Pancreas (tissue), 10 donors: ENCODE results near the gene EI24. TPM values are rescaled to one million over a fixed set of nuclear protein-coding genes. Genes with fewer than 3 reads are reported as not detected.

ENCODE experiments used
- ATAC-seq, 4 donors: fragments of 200-7000 bp; cut with Tn5 transposase; one replicate each; pipeline versions ENCODE4 v1.8.0 to v1.9.1; 2020; ENCODE audit warnings: mild to moderate bottlenecking in 4 of 4, moderate library complexity in 4 of 4
- DNase-seq, 6 donors: peaks; one replicate each; pipeline ENCODE4 v3.0.0-alpha.2; 2020
- FAIRE-seq: peaks from 2 replicates; lab custom pipeline; 2012; peaks lifted over from hg19 to GRCh38; lab: Jason Lieb, UNC
- H3K27ac ChIP-seq, 4 donors: fragments of 200-600 bp; sonication (generic); 1 replicate in 3 of 4; 2 replicates in 1 of 4; pipeline versions ENCODE4 v1.5.0 to v1.8.0; 2020
- H3K27me3 ChIP-seq, 4 donors: fragments of 200-600 bp; one replicate each; pipeline ENCODE4 v1.8.0; 2021
- H3K36me3 ChIP-seq, 3 donors: fragments of 200-600 bp; sonication (generic) in 1 of 3; one replicate each; pipeline versions ENCODE4 v1.5.0 to v1.8.0; 2020 to 2021
- H3K4me1 ChIP-seq, 3 donors: fragments of 200-600 bp; one replicate each; pipeline ENCODE4 v1.8.0; 2021
- H3K4me3 ChIP-seq, 4 donors: fragments of 200-600 bp; sonication (generic) in 2 of 4; one replicate each; pipeline versions ENCODE4 v1.5.0 to v1.8.0; 2020 to 2021
- H3K9me3 ChIP-seq, 4 donors: fragments of 200-600 bp; one replicate each; pipeline ENCODE4 v1.8.0; 2021
- WGBS, 2 donors: extraction: QIAGEN DNeasy Blood & Tissue Kit; methylation state at CpG; one replicate each; pipeline ENCODE4 v1.1.7; 2013; 5-methylcytosine and 5-hydroxymethylcytosine counted together
- intact Hi-C, 3 donors: fragments of 100-400 bp; cut with DNase I; formaldehyde crosslinking; loops; one replicate each; pipeline versions ENCODE4 v1.11.1 to v1.14.2; 2022
- polyA plus RNA-seq, 2 donors: library from polyadenylated mRNA; stranded (reverse); fragments of 200-250 nt; gene quantifications; one replicate each; pipeline ENCODE4 v1.2.3, GENCODE V29; 2013
- total RNA-seq, 6 donors: library from RNA; stranded (reverse); fragmentation: NEBNext Ultra II Directional in 4 of 6; extraction: Animal tissue kit (Norgen Biotek cat#: 25700) in 4 of 6; gene quantifications; one replicate each; pipeline versions ENCODE4 v1.2.1 to v1.2.4, GENCODE V29; 2021 to 2023
- TF ChIP-seq, protein P1 (sequence below), 4 donors: fragments of 200-600 bp; sonication (generic) in 3 of 4; IDR thresholded peaks; one replicate each; pipeline versions ENCODE4 v1.5.0 to v1.8.0; 2021; ENCODE audit warnings: antibody characterized with exemption in 4 of 4
- donor health status: healthy with polysubstance abuse.
- donor health status: DM: no; HTN: no; CAD: no; lungs with moderate emphysema.
- donor health status: DM: no; HTN: no; CAD: no.
- donor health status: control.
- donor health status: control.
- donor health status: Bipolar disorder and iron deficiency.
- donor health status: DM: yes; HTN: yes; CAD: no.
- donor health status: DM: no; HTN: no; CAD: no.
- donor health status: DM: no; HTN: no; CAD: no.
- donor health status: DM: yes; HTN: yes; CAD: no.

Gene EI24
- total and polyA plus RNA-seq, 8 donors, result 24.6 to 65.6 (median 47.9) TPM

DNA sequence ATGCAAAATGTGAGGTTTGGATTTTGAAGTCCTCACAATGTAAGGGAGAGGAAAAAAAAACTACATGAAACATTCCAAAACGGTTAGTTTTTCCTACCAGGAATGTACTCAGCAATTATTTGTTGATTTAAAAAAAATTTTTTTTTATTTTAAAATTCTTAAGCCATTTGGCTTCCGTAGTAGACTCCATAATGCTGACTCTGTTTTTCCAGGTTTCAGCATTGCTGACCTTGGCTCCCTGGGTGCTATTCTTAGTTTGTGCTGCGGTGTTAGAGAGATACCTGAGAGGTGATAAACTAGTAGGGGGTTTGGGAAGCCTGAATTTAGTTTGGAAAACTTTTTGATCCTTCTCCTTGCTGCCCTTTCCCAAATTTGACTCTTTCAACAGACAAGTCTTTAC lies 33.9 kb downstream of the EI24 start:
- H3K27me3 ChIP-seq, result no peaks in the 10 kb centered on the region
- intact Hi-C loops, result no loop called here
- H3K4me1 ChIP-seq, result peaks cover 0 to 7% (median 0%) of the 10 kb centered on the region in 3 donors
- FAIRE-seq (no peak), ATAC-seq (no peak), DNase-seq (no peak)
- no peaks in the 10 kb centered on the region for H3K9me3 ChIP-seq
- H3K27ac ChIP-seq, result no peak overlapping the region
- H3K4me3 ChIP-seq, result no peak overlapping the region
- H3K36me3 ChIP-seq, result peaks cover 12 to 87% (median 63%) of the 10 kb centered on the region in 3 donors
- TF ChIP-seq, protein P1, sequence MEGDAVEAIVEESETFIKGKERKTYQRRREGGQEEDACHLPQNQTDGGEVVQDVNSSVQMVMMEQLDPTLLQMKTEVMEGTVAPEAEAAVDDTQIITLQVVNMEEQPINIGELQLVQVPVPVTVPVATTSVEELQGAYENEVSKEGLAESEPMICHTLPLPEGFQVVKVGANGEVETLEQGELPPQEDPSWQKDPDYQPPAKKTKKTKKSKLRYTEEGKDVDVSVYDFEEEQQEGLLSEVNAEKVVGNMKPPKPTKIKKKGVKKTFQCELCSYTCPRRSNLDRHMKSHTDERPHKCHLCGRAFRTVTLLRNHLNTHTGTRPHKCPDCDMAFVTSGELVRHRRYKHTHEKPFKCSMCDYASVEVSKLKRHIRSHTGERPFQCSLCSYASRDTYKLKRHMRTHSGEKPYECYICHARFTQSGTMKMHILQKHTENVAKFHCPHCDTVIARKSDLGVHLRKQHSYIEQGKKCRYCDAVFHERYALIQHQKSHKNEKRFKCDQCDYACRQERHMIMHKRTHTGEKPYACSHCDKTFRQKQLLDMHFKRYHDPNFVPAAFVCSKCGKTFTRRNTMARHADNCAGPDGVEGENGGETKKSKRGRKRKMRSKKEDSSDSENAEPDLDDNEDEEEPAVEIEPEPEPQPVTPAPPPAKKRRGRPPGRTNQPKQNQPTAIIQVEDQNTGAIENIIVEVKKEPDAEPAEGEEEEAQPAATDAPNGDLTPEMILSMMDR (IDR thresholded peaks at IDR 0.05), result no peak
- WGBS, 2 donors, result 36 to 38% methylated on average over 3 of the region's 3 CpGs

- TF ChIP-seq, protein P1 (IDR thresholded peaks at IDR 0.05), result no peak
- Histone ChIP-seq H3K27me3 (no peaks in the 10 kb centered on the region), H3K36me3 (peaks cover 12 to 97% (median 66%) of the 10 kb centered on the region in 3 donors), H3K27ac (no peak overlapping the region), H3K9me3 (no peaks in the 10 kb centered on the region), H3K4me1 (peaks cover 0 to 7% (median 0%) of the 10 kb centered on the region in 3 donors), H3K4me3 (no peak overlapping the region)
- DNase-seq (no peak), FAIRE-seq (no peak), ATAC-seq (no peak)
- intact Hi-C loops, result no loop called here
Measured at GRCh38 chr11:125605417-125605816, 36.1 kb downstream of the EI24 start.

GRCh38 chr11:125609545-125609944 lies 40.3 kb downstream of the EI24 start:
- no peak overlapping the region for H3K4me3 ChIP-seq
- 64 to 69% methylated on average over 7 of the region's 7 CpGs for WGBS, 2 donors
- H3K4me1 ChIP-seq, result no peaks in the 10 kb centered on the region
- FAIRE-seq (no peak), ATAC-seq (no peak), DNase-seq (no peak)
- no peaks in the 10 kb centered on the region for H3K27me3 ChIP-seq
- intact Hi-C loops, result no loop called here
- H3K9me3 ChIP-seq, result no peaks in the 10 kb centered on the region
- TF ChIP-seq, protein P1 (IDR thresholded peaks at IDR 0.05), result no peak
- H3K36me3 ChIP-seq, result peaks cover 19 to 98% (median 67%) of the 10 kb centered on the region in 3 donors
- no peak overlapping the region for H3K27ac ChIP-seq

- FAIRE-seq, result no peak
- intact Hi-C loops, result no loop called here
- Histone ChIP-seq H3K4me3 (no peak overlapping the region), H3K36me3 (peaks cover 17 to 73% (median 54%) of the 10 kb centered on the region in 3 donors), H3K9me3 (no peaks in the 10 kb centered on the region), H3K27me3 (no peaks in the 10 kb centered on the region), H3K4me1 (no peaks in the 10 kb centered on the region), H3K27ac (no peak overlapping the region)
- 89 to 91% methylated on average over 4 of the region's 4 CpGs for WGBS, 2 donors
- TF ChIP-seq, protein P1 (IDR thresholded peaks at IDR 0.05), result no peak
- no peak for DNase-seq
- no peak for ATAC-seq
Measured at GRCh38 chr11:125618383-125618782, 49.1 kb downstream of the EI24 start.

GRCh38 chr11:125621995-125622394 lies 52.7 kb downstream of the EI24 start:
- ATAC-seq, result no peak
- H3K4me1 ChIP-seq, result peaks cover 0 to 14% (median 11%) of the 10 kb centered on the region in 3 donors
- TF ChIP-seq, protein P1 (IDR thresholded peaks at IDR 0.05), result no peak
- H3K36me3 ChIP-seq, result peaks cover 9 to 48% (median 33%) of the 10 kb centered on the region in 3 donors
- H3K27me3 ChIP-seq, result no peaks in the 10 kb centered on the region
- no peak overlapping the region for H3K4me3 ChIP-seq
- no peak overlapping the region for H3K27ac ChIP-seq
- no peak for FAIRE-seq
- WGBS, 2 donors, result 80 to 92% methylated on average over 2 of the region's 2 CpGs
- intact Hi-C loops, result no loop called here
- H3K9me3 ChIP-seq, result no peaks in the 10 kb centered on the region
- no peak for DNase-seq
